Lower lobe of right lung (tissue), 2 donors: Measurements from ENCODE around the gene CRADD. TPM values are rescaled to one million over a fixed set of nuclear protein-coding genes. Genes with fewer than 3 reads are reported as not detected.

Experiments used
- ATAC-seq, 2 donors: fragments of 200-7000 bp; cut with Tn5 transposase; one replicate each; pipeline ENCODE4 v1.9.1; 2020 to 2022; ENCODE audit warnings: mild to moderate bottlenecking in 2 of 2, moderate library complexity in 2 of 2
- DNase-seq: peaks from one replicate; pipeline ENCODE4 v3.0.0-alpha.2; 2020
- H3K27ac ChIP-seq: fragments of 200-600 bp; one replicate; pipeline ENCODE4 v1.8.0; 2022
- H3K27me3 ChIP-seq: fragments of 200-600 bp; one replicate; pipeline ENCODE4 v1.8.0; 2022; ENCODE audit warnings: low read depth
- H3K36me3 ChIP-seq: fragments of 200-600 bp; one replicate; pipeline ENCODE4 v1.8.0; 2022; ENCODE audit warnings: mild to moderate bottlenecking
- H3K4me1 ChIP-seq: fragments of 200-600 bp; one replicate; pipeline ENCODE4 v1.8.0; 2022
- H3K4me3 ChIP-seq: fragments of 200-600 bp; one replicate; pipeline ENCODE4 v1.8.0; 2022; ENCODE audit warnings: mild to moderate bottlenecking
- H3K9me3 ChIP-seq: fragments of 200-600 bp; one replicate; pipeline ENCODE4 v1.8.0; 2022
- intact Hi-C: fragments of 100-400 bp; cut with DNase I; formaldehyde crosslinking; loops from one replicate; pipeline ENCODE4 v1.11.0; 2022
- total RNA-seq: library from RNA; stranded (reverse); fragmentation: NEBNext Ultra II Directional; extraction: Animal tissue kit (Norgen Biotek cat#: 25700); gene quantifications from one replicate; pipeline ENCODE4 v1.2.1, GENCODE V29; 2021
- TF ChIP-seq, protein P1 (sequence below): fragments of 200-600 bp; IDR thresholded peaks from one replicate; pipeline ENCODE4 v1.8.0; 2022; ENCODE audit warnings: antibody characterized with exemption, mild to moderate bottlenecking
- donor health status: DM: no; HTN: yes; CAD: no; lungs with severe emphysema.

Gene CRADD
- total RNA-seq, 1 donor from 2014 or later: 16.5 TPM

DNA sequence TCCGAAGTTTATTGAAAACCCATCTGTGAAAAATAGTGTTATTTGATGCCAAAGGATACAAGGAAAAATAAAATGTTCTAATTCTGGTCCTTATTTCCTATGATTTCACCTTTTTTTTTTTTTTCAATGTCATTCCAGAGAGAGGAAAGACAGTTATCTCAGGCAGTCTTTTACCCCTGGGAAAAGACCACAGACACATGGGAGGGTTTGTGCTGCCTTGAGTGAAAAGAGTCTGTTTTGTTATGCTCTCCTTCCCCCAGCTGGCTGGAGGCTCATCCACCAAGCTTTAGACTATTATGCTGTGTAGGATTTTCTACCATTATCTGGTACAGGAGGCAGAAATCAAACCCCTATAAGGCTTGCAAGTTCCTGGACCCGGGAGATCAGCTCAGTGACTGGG lies 151.8 kb downstream of the CRADD start:
- H3K4me1 ChIP-seq: peaks cover 21% of the 10 kb centered on the region
- DNase-seq (no peak), ATAC-seq (no peak)
- H3K9me3 ChIP-seq: no peaks in the 10 kb centered on the region
- TF ChIP-seq, protein P1, sequence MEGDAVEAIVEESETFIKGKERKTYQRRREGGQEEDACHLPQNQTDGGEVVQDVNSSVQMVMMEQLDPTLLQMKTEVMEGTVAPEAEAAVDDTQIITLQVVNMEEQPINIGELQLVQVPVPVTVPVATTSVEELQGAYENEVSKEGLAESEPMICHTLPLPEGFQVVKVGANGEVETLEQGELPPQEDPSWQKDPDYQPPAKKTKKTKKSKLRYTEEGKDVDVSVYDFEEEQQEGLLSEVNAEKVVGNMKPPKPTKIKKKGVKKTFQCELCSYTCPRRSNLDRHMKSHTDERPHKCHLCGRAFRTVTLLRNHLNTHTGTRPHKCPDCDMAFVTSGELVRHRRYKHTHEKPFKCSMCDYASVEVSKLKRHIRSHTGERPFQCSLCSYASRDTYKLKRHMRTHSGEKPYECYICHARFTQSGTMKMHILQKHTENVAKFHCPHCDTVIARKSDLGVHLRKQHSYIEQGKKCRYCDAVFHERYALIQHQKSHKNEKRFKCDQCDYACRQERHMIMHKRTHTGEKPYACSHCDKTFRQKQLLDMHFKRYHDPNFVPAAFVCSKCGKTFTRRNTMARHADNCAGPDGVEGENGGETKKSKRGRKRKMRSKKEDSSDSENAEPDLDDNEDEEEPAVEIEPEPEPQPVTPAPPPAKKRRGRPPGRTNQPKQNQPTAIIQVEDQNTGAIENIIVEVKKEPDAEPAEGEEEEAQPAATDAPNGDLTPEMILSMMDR: no peak
- no peaks in the 10 kb centered on the region for H3K27me3 ChIP-seq
- intact Hi-C loops: no loop called here
- H3K27ac ChIP-seq: no peak overlapping the region
- no peaks in the 10 kb centered on the region for H3K36me3 ChIP-seq
- H3K4me3 ChIP-seq: no peak overlapping the region

DNA sequence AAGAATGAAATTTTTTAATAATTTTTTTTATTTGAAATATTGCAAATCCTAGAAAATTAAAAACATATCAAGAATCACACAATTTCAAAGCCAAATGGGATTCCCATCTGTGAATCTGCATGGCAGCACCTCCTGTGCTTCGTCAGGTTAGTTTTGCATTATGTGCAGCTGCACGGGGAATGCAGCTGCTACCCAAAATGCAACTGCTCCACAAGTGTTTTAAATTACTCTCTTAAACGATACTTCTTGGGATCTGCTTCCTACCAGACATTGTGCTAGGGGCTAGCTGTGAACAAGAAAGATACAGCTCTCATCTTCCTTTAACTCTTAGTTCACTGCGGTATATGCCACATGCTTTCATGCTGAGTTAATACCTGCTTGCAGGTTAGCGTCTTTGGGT lies 154.2 kb downstream of the CRADD start:
- DNase-seq: no peak
- ATAC-seq: no peak
- no peaks in the 10 kb centered on the region for H3K36me3 ChIP-seq
- TF ChIP-seq, protein P1: no peak
- no peaks in the 10 kb centered on the region for H3K27me3 ChIP-seq
- H3K4me1 ChIP-seq: peaks cover 9% of the 10 kb centered on the region
- no peak overlapping the region for H3K4me3 ChIP-seq
- intact Hi-C loops: no loop called here
- no peaks in the 10 kb centered on the region for H3K9me3 ChIP-seq
- H3K27ac ChIP-seq: no peak overlapping the region

DNA sequence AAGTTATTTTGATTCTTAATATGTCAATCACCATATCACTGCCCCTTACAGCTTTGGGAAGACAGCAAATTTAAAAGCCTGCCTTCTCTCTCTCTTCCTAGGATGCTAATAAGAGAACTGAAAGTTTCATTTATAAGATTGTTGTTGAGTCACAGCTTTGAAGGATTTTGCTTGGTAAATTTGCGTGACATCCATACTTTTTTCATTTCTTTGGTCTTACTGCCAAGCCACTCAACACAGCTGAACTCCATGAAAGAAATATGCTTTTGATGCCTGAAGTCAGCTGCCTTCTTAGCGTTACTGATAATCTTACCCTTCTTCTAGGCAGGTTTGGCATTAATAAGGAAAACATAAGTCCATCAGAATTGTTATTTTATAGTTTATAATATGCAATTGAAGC lies 155.0 kb downstream of the CRADD start:
- ATAC-seq: no peak
- no peak overlapping the region for H3K4me3 ChIP-seq
- H3K27ac ChIP-seq: no peak overlapping the region
- H3K9me3 ChIP-seq: no peaks in the 10 kb centered on the region
- DNase-seq: no peak
- intact Hi-C loops: no loop called here
- TF ChIP-seq, protein P1: no peak
- H3K36me3 ChIP-seq: no peaks in the 10 kb centered on the region
- no peaks in the 10 kb centered on the region for H3K27me3 ChIP-seq
- peaks cover 2% of the 10 kb centered on the region for H3K4me1 ChIP-seq

DNA sequence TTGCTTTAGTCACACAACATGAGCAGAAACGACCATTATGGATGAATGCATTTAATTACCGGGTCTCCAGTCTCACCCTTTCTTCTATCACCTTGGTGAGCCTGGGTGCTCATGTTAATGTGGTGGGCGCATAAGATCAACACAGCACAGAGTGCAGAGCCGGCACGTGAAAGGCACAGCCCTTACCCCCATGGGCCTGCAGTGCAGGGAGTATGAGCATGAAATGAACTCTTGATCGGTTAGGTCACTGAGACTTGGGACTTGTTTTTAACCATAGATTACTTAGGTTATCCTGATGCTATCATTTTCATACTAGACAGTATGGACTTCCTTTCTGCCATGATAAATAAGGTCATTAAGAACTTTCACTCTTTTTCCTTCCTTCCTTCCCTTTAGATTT lies 156.8 kb downstream of the CRADD start:
- TF ChIP-seq, protein P1: no peak

DNA sequence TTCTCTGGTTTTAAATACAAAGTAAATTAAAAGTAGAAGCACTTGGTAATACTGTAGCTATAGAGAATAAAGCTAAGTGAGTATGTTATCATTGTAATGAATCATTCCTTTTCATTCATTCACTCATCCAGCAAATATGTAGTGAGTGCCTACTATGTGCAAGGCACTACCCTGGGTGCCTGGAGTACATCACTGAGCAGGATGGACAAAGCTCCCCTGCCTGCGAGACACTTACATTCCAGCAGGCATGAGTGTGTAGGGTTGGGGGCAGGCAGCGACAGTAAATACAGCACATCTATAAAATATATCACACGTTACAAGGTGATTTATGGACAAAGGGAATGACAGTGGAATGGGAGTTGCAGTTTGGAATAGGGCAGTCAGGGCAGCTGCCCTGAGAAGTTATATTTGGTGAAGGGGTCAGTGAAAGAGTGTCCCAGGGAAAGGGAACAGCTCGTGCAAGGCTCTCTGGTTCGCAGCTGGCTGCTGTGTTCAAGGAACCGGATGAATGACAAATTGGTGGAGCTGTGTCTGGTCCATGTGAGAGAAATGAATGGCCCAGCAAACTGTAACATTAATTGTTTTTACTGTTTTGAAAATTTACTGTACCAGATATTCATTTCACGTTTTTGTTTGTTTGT lies 159.6 kb downstream of the CRADD start:
- no peaks in the 10 kb centered on the region for H3K9me3 ChIP-seq
- intact Hi-C loops: no loop called here
- H3K27me3 ChIP-seq: no peaks in the 10 kb centered on the region
- TF ChIP-seq, protein P1: no peak
- peak in 1 of 2 donors; percentile 27 for ATAC-seq
- H3K27ac ChIP-seq: no peak overlapping the region
- no peak for DNase-seq
- no peaks in the 10 kb centered on the region for H3K4me1 ChIP-seq
- H3K36me3 ChIP-seq: no peaks in the 10 kb centered on the region
- H3K4me3 ChIP-seq: no peak overlapping the region

More for the DNA sequence above, 156.8 kb downstream of the CRADD start:
- ATAC-seq (no peak), DNase-seq (no peak)
- no peak overlapping the region for H3K27ac ChIP-seq
- H3K36me3 ChIP-seq: no peaks in the 10 kb centered on the region
- H3K9me3 ChIP-seq: no peaks in the 10 kb centered on the region
- no peaks in the 10 kb centered on the region for H3K27me3 ChIP-seq
- intact Hi-C loops: no loop called here
- H3K4me1 ChIP-seq: no peaks in the 10 kb centered on the region
- H3K4me3 ChIP-seq: no peak overlapping the region
